GM12878 (cell line): ENCODE data around the gene CDHR2. TPM values are rescaled to one million over a fixed set of nuclear protein-coding genes. Genes with fewer than 3 reads are reported as not detected.

ENCODE experiments used
- ATAC-seq: fragments of 200-7000 bp; cut with Tn5 transposase; 3 replicates; pipeline ENCODE4 v1.9.1; 2020; ENCODE audit warnings: mild to moderate bottlenecking, moderate library complexity
- BruUV-seq: library from RNA; stranded (reverse); fragments of 400-500 nt; replicated peaks from 2 replicates; lab custom pipeline; 2021; lab: Mats Ljungman, UMichigan
- CTCF ChIA-PET: fragments of 300-600 bp; sonication (Branson Sonifier 250); formaldehyde crosslinking; extraction: SDS; loops from one replicate; lab custom pipeline; 2021; ENCODE audit warnings: inconsistent platforms; lab: Yijun Ruan, JAX
- POLR2A ChIA-PET: fragments of 350-600 bp; formaldehyde crosslinking; extraction: SDS; loops from one replicate; lab custom pipeline; 2021; ENCODE audit warnings: inconsistent platforms; lab: Charles Lee
- RAD21 ChIA-PET: fragments of 300-600 bp; sonication (Branson Sonifier 250); formaldehyde crosslinking; loops from one replicate; lab custom pipeline; 2023; ENCODE audit warnings: antibody characterized with exemption; ENCODE audit not compliant: unreplicated experiment; lab: Charles Lee
- SMC1A ChIA-PET: fragments of 300-600 bp; sonication (Branson Sonifier 250); formaldehyde crosslinking; loops from one replicate; lab custom pipeline; 2023; ENCODE audit not compliant: unreplicated experiment, uncharacterized antibody; lab: Charles Lee
- DNase-seq: peaks from one replicate; pipeline ENCODE4 v3.0.0-alpha.2; 2011; ENCODE audit warnings: low read depth, low spot score
- FAIRE-seq: peaks from 3 replicates; lab custom pipeline; 2011; peaks lifted over from hg19 to GRCh38; lab: Jason Lieb, UNC
- H2AFZ ChIP-seq: 2 replicates; pipeline ENCODE4 v1.6.0; 2011; ENCODE audit warnings: low read depth, low read length, control low read depth; ENCODE audit not compliant: control insufficient read depth
- H3K27ac ChIP-seq: 2 replicates; pipeline ENCODE4 v1.5.1; 2011; ENCODE audit warnings: control low read depth; ENCODE audit not compliant: control insufficient read depth, insufficient read depth
- H3K27me3 ChIP-seq, 2 experiments: replicated peaks in 1 of 2; 2 replicates each; pipeline versions ENCODE4 v1.6.0 to v1.6.1; 2011; ENCODE audit warnings: low read length in 1 of 2; ENCODE audit not compliant: control insufficient read depth in 2 of 2, insufficient read depth in 2 of 2
- H3K36me3 ChIP-seq, 2 experiments: 2 replicates each; pipeline ENCODE4 v1.5.1; 2011; ENCODE audit warnings: low read length in 1 of 2; ENCODE audit not compliant: control insufficient read depth in 2 of 2, insufficient read depth in 2 of 2
- H3K4me1 ChIP-seq: 2 replicates; pipeline ENCODE4 v1.6.1; 2011; ENCODE audit warnings: mild to moderate bottlenecking, low read length, moderate library complexity, mixed read lengths; ENCODE audit not compliant: control insufficient read depth, insufficient read depth
- H3K4me2 ChIP-seq: 2 replicates; pipeline ENCODE4 v1.6.0; 2011; ENCODE audit warnings: control low read depth; ENCODE audit not compliant: control insufficient read depth, insufficient read depth
- H3K4me3 ChIP-seq: fragments of 200-600 bp; sonication (generic); 2 replicates; pipeline ENCODE4 v1.5.1; 2016
- H3K79me2 ChIP-seq: 2 replicates; pipeline ENCODE4 v1.6.0; 2011; ENCODE audit warnings: low read length; ENCODE audit not compliant: control insufficient read depth, insufficient read depth
- H3K9ac ChIP-seq: 2 replicates; pipeline ENCODE4 v1.8.0; 2011; ENCODE audit warnings: low read length, control low read depth, mixed read lengths; ENCODE audit not compliant: control insufficient read depth, insufficient read depth
- H3K9me3 ChIP-seq: replicated peaks from 3 replicates; pipeline ENCODE4 v1.5.1; 2011; ENCODE audit warnings: mild to moderate bottlenecking, low read length; ENCODE audit not compliant: control insufficient read depth, insufficient read depth
- H4K20me1 ChIP-seq: 2 replicates; pipeline ENCODE4 v1.6.0; 2011; ENCODE audit not compliant: control insufficient read depth, insufficient read depth
- BACH1 ChIP-seq: fragments of 450-650 bp; IDR thresholded peaks from 2 replicates; pipeline ENCODE4 v1.6.1; 2017; ENCODE audit warnings: mild to moderate bottlenecking, borderline replicate concordance
- CBX3 ChIP-seq: fragments of 200-600 bp; sonication (generic); IDR thresholded peaks from 2 replicates; pipeline ENCODE4 v1.6.1; 2016; ENCODE audit warnings: low read depth, borderline replicate concordance
- JUND ChIP-seq: IDR thresholded peaks from 2 replicates; pipeline ENCODE4 v1.6.1; 2012; ENCODE audit warnings: low read depth, mild to moderate bottlenecking, low read length, improper control_type of control experiment, moderate library complexity
- MTA2 ChIP-seq: fragments of 450-650 bp; IDR thresholded peaks from 2 replicates; pipeline ENCODE4 v1.6.1; 2016; ENCODE audit warnings: low read depth, mild to moderate bottlenecking, moderate library complexity
- POLR2AphosphoS2 ChIP-seq: IDR thresholded peaks from 2 replicates; pipeline ENCODE4 v1.6.1; 2011; ENCODE audit warnings: low read depth, mild to moderate bottlenecking, low read length, improper control_type of control experiment, moderate library complexity
- SREBF2 ChIP-seq: IDR thresholded peaks from 2 replicates; pipeline ENCODE4 v1.6.1; 2012; ENCODE audit warnings: mild to moderate bottlenecking, low read length
- WGBS: methylation state at CpG from one replicate; pipeline ENCODE4 v1.1.6; 2016; ENCODE audit warnings: low lambda C conversion rate; ENCODE audit not compliant: insufficient replicate concordance, insufficient coverage; ENCODE audit errors: missing lambda C conversion rate; 5-methylcytosine and 5-hydroxymethylcytosine counted together
- in situ Hi-C: fragments of 300-500 bp; cut with MboI; formaldehyde crosslinking; loops from 9 replicates; pipeline ENCODE4 v1.14.3; 2018; ENCODE audit warnings: mixed read lengths
- intact Hi-C: fragments of 100-400 bp; cut with micrococcal nuclease; formaldehyde crosslinking; loops from one replicate; pipeline ENCODE4 v1.14.2; 2022; ENCODE audit not compliant: unreplicated experiment
- polyA plus RNA-seq, 11 experiments: library from polyadenylated mRNA; depleted of rRNA in 4 of 11; unstranded in 6 of 11; stranded (reverse) in 5 of 11; fragments of >200 nt; fragmentation: Nextera tagmentation in 4 of 11; fragmentation: Illumina TruSeq in 1 of 11; extraction: Ambion mirVana in 4 of 11; extraction: Trizol in 1 of 11; gene quantifications; 1 replicate in 1 of 11; 2 replicates in 10 of 11; pipeline versions ENCODE4 v1.2.1 to v1.2.3, GENCODE V29; 2011 to 2016; ENCODE audit warnings: inconsistent platforms in 2 of 11, missing spikeins in 2 of 11, low read depth in 1 of 11
- total RNA-seq, 4 experiments: library from RNA; depleted of rRNA in 3 of 4; stranded (reverse); fragments of >200 nt in 3 of 4; fragmentation: Illumina TruSeq in 1 of 4; extraction: Trizol in 1 of 4; gene quantifications; 2 replicates each; pipeline versions ENCODE4 v1.2.1 to v1.2.3, GENCODE V29; 2013 to 2021

Gene CDHR2
- total and polyA plus RNA-seq, 10 of the 15 experiments (the other 5 are each of a cell fraction or from before 2014, with no cell fraction given) = 0.03 to 0.46 (median 0.06) TPM; not detected in 5

DNA sequence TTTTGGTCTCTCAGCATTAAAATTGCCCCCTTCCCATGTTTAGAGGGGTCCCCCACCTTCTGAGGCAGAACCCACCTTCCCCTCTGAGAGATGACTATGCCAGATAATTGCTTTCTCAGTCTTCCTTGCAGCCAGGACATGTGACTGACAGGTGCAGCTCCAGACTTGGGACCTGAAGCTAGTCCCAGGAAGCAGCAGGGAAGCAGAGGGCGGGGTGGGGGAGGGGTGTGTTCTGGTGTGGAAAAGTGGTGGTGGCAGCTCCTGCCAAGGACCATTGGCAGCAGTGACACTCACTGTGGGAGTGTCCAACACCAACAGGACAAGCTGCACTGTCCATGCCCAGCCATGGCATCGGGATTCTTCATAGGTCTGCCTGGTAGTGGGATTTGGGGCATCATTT lies 83.6 kb downstream of the CDHR2 start:
- H2AFZ ChIP-seq = no peak overlapping the region
- no peak overlapping the region for H3K27ac ChIP-seq
- peaks cover 5 to 10% of the 10 kb centered on the region in 2 experiments for H3K27me3 ChIP-seq
- FAIRE-seq (no peak), DNase-seq (no peak), ATAC-seq (no peak)
- H4K20me1 ChIP-seq = 0 out of 2 replicates have a peak, but pooled peaks cover 3% of the 10 kb centered on the region
- no peak overlapping the region for H3K4me2 ChIP-seq
- no peak overlapping the region for H3K9ac ChIP-seq
- H3K4me1 ChIP-seq = peaks cover 13% of the 10 kb centered on the region
- no peaks in the 10 kb centered on the region for H3K79me2 ChIP-seq
- no peaks in the 10 kb centered on the region; the same call in 2 of the 3 replicates for H3K9me3 ChIP-seq
- RAD21 ChIA-PET = no interaction called here
- no TSS peak for BruUV-seq
- POLR2A ChIA-PET = no interaction called here
- in situ Hi-C loops = no loop called here
- CTCF ChIA-PET = no interaction called here
- SMC1A ChIA-PET = no interaction called here
- no peak overlapping the region for H3K4me3 ChIP-seq
- WGBS = 22% methylated on average over 2 of the region's 2 CpGs
- intact Hi-C loops = no loop called here
- TF ChIP-seq BACH1 (no peak), CBX3 (no peak), SREBF2 (no peak), POLR2AphosphoS2 (no peak), JUND (no peak)
- H3K36me3 ChIP-seq = no peaks in the 10 kb centered on the region

DNA sequence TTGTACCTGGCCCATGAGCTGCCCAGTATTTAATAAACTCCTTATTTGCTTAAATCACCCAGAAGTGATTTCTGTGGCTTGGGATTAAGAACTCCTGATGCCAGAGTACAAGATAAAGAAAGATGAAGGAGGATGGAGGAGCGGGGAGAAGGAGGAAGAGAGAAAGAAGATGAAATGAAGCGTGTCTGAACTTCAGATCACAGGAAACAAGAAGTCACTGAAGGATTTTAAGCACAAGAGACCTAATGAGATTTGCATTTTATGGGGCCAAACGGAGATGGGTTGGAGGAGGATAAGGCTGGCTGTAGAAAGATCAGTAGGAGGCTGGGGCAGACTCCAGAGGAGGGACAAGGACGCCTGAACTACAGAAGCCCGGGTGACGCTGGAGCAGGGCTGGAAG lies 84.5 kb downstream of the CDHR2 start:
- Histone ChIP-seq H3K27me3 (peaks cover 2 to 10% of the 10 kb centered on the region in 2 experiments), H3K79me2 (no peaks in the 10 kb centered on the region), H3K4me3 (peak overlapping the region; percentile 21; the same call in 1 of the 2 replicates), H3K4me2 (peak overlapping the region; percentile 21), H3K36me3 (no peaks in the 10 kb centered on the region), H3K27ac (no peak overlapping the region), H3K4me1 (peaks cover 13% of the 10 kb centered on the region), H4K20me1 (0 out of 2 replicates have a peak, but pooled peaks cover 2% of the 10 kb centered on the region), H2AFZ (no peak overlapping the region), H3K9me3 (no peaks in the 10 kb centered on the region; the same call in 2 of the 3 replicates), H3K9ac (no peak overlapping the region)
- in situ Hi-C loops (no loop called here), intact Hi-C loops (no loop called here)
- SMC1A ChIA-PET = no interaction called here
- DNase-seq (no peak), FAIRE-seq (peak; percentile 44), ATAC-seq (0 out of 3 replicates have a peak, but pooled peaks have one; percentile 20)
- CTCF ChIA-PET = no interaction called here
- RAD21 ChIA-PET = no interaction called here
- no TSS peak for BruUV-seq
- TF ChIP-seq MTA2 = no peak
- POLR2A ChIA-PET = no interaction called here
- whole genome bisulfite sequencing = 0% methylated on average over 6 of the region's 6 CpGs
